ENCODE measurements around the gene MEAF6.
"Not testable (repeated sequence)": the region's sequence is repeated elsewhere in the genome, so short reads cannot be mapped to it uniquely, and the experiment has no call there.

Gene MEAF6

DNA sequence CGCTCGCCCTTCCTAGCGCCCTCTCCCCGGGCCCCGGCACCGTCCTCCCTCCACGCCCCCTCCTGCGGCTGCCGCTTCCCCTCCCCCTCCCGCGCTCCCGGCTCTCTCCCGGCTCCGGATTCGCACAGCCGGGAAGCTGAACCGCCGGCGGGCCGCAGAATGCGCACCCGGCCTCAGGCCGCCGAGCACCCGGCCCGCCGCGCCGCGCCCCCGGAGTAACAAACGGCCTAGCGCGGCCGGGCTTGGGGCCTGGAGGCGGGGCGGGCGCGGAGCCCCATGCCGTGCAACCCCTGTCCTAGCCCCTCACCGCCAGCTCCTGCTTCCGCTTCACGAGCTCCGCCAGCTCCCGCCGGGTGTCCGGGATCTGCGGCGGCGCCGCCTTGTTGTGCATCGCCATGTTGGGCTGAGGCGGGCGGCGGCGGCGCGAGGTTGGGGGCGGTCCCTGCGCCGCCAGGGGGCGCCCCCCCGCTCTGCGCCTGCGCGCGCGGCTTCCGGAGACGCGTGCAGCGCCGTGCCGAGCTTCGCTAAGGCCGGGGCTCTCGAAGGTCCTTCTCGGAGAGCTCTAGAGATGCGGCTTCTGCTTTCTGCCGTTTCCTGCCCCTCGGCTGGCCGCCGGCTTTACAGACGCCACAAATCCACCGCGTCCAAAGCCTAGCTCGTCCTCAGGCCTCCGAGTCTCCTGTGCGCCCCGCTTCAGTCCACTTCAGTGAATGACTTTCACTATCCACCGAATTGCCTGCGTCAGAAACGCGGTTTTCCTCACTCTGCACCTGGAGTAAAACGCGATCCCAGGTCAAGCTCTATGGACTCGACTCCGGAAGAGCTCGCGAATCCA, at the start of gene MEAF6:
Gene MEAF6, minus strand, starts transcription at position 417 of the 835 bp plus-strand sequence. Its CDS starts 20 bp downstream, at position 397.
- TF ChIP-seq TARDBP (IDR thresholded peaks at IDR 0.05), result no peak
- peak; percentile 12; the same call in 1 of the 2 replicates for TF ChIP-seq FOXM1 (IDR thresholded peaks at IDR 0.05; ENCODE audit: borderline replicate concordance)
- 0 out of 2 replicates have a peak, but pooled peaks have one; percentile 31 for TF ChIP-seq ARNT (IDR thresholded peaks at IDR 0.05)
- TF ChIP-seq SP1 (IDR thresholded peaks at IDR 0.05), result no peak
- TF ChIP-seq BHLHE40 (IDR thresholded peaks at IDR 0.05; ENCODE audit: borderline replicate concordance), result no peak
- peak; percentile 92 for TF ChIP-seq L3MBTL2 (conservative IDR thresholded peaks at IDR 0.05)
- TF ChIP-seq FOXK2 (IDR thresholded peaks at IDR 0.05), result no peak
- TF ChIP-seq CTBP1 (IDR thresholded peaks at IDR 0.05; ENCODE audit: borderline replicate concordance), result no peak
- no peak for TF ChIP-seq ZNF384 (IDR thresholded peaks at IDR 0.05)
- TF ChIP-seq LEF1 (IDR thresholded peaks at IDR 0.05; ENCODE audit: borderline replicate concordance), result 0 out of 2 replicates have a peak, but pooled peaks have one; percentile 52
- POLR2A ChIA-PET, result interaction anchor here (0.8 to 1.9 kb wide), 20 partner anchors 9 to 176 kb away, joined by 3 to 8 read pairs (median 5); partner anchors contain the start of genes DNALI1, SNIP1 and ZC3H12A
- peak; percentile 94 for DNase-seq (ENCODE audit: extremely low spot score)
- CTCF ChIA-PET, result interaction anchor here (0.6 to 1.8 kb wide), 9 partner anchors 10 to 276 kb away, joined by 3 to 9 read pairs (median 3); no protein-coding TSS in a partner anchor

DNA sequence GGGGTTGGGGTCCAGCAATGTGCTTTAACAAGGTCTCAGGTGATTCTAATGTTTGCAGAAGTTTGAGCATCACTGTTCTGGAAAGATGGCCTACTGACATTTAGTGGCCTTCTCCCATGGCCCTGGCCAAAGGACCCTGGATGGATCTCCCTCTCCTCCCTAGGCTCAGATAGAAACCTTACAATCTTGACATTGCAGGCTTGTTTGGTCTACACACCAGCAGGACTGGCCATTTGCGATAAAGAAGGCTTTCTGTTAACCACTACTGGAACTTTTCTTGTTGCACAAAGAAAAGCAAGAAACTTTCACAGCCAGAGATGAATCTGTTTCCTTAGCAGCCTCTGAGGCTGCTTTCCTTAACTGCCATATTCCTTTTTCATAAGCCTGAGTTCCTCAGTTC, 48.4 kb upstream of the MEAF6 start:
- TF ChIP-seq HDGF (IDR thresholded peaks at IDR 0.05; ENCODE audit: borderline replicate concordance) (no peak), SUZ12 (IDR thresholded peaks at IDR 0.05) (no peak), ELF4 (IDR thresholded peaks at IDR 0.05) (no peak), ARNT (IDR thresholded peaks at IDR 0.05) (no peak), PKNOX1 (IDR thresholded peaks at IDR 0.05) (no peak)
- ChIA-PET CTCF (interaction anchor here (0.9 kb wide), 1 partner anchor 119 kb away, joined by 5 read pairs; no protein-coding TSS in a partner anchor), POLR2A (no interaction called here)
- DNase-seq (ENCODE audit: extremely low spot score), result no peak

DNA sequence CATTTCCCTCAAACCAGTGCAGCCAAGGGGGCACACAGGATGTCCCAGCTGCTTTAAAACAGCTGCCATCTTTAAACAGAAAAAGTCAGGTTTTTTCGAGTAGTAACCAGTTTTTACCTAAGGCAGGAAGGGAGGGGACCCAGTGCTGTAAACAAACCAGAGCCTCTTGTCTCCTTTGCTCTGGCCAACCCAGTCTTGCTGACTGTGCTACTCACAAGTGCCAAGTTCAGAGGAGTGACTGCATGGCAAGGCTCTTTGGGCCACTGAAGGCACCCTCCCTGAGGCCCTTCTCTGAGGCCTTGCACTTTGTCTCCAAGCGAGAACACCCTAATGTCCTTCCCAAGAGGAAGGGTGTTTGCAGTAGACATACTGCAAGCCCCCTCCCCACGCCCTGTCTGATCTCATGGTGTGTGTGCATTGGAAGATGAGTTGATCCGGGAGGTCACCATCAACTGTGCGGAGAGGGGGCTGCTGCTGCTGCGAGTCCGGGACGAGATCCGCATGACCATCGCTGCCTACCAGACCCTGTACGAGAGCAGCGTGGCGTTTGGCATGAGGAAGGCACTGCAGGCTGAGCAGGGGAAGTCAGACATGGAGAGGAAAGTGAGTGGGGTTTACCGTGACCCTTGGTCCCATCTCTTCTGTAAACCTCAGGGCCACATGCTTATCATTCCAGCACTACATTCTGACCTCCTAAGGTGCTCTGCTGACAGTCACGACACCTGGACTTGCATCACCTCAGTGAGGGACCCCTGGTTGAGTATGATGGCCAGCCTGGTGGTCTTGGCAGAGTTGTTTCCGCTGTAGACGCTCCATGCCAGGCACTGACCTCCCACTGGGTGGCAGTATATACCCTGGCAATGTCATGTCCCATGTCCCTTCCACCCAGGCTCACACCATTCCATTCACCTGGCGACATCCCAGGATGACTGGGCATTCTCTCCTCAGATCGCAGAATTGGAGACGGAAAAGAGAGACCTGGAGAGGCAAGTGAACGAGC, 46.9 kb upstream of the MEAF6 start:
- TF ChIP-seq ELF4 (IDR thresholded peaks at IDR 0.05) (no peak), NFRKB (IDR thresholded peaks at IDR 0.05) (no peak), ZNF384 (IDR thresholded peaks at IDR 0.05) (no peak), FOXM1 (IDR thresholded peaks at IDR 0.05; ENCODE audit: borderline replicate concordance) (peak; percentile 43; the same call in 1 of the 2 replicates), FOXK2 (IDR thresholded peaks at IDR 0.05) (no peak), TARDBP (IDR thresholded peaks at IDR 0.05) (no peak)
- DNase-seq (ENCODE audit: extremely low spot score), result peak; percentile 50
- CTCF ChIA-PET, result interaction anchor here (0.6 kb wide), 1 partner anchor 113 kb away, joined by 3 read pairs; no protein-coding TSS in a partner anchor
- POLR2A ChIA-PET, result no interaction called here

GRCh38 chr1:37560401-37561132, 46.0 kb upstream of the MEAF6 start:
- CTCF ChIA-PET, result no interaction called here

GRCh38 chr1:37559957-37560379, 45.4 kb upstream of the MEAF6 start:
- POLR2A ChIA-PET; CTCF ChIA-PET; DNase-seq (ENCODE audit: extremely low spot score): not testable (repeated sequence)

More at GRCh38 chr1:37560401-37561132, 46.0 kb upstream of the MEAF6 start:
- no peak for DNase-seq (ENCODE audit: extremely low spot score)
- no peak for TF ChIP-seq L3MBTL2 (conservative IDR thresholded peaks at IDR 0.05)
- no peak for TF ChIP-seq CTBP1 (IDR thresholded peaks at IDR 0.05; ENCODE audit: borderline replicate concordance)
- no peak for TF ChIP-seq SUZ12 (IDR thresholded peaks at IDR 0.05)
- TF ChIP-seq PKNOX1 (IDR thresholded peaks at IDR 0.05), result no peak
- no peak for TF ChIP-seq BHLHE40 (IDR thresholded peaks at IDR 0.05; ENCODE audit: borderline replicate concordance)
- TF ChIP-seq FOXK2 (IDR thresholded peaks at IDR 0.05), result no peak
- TF ChIP-seq NFRKB (IDR thresholded peaks at IDR 0.05), result no peak
- no peak for TF ChIP-seq ELF4 (IDR thresholded peaks at IDR 0.05)
- TF ChIP-seq FOXM1 (IDR thresholded peaks at IDR 0.05; ENCODE audit: borderline replicate concordance), result no peak
- TF ChIP-seq FOXA1 (IDR thresholded peaks at IDR 0.05), result no peak
- no peak for TF ChIP-seq TARDBP (IDR thresholded peaks at IDR 0.05)
- no peak for TF ChIP-seq SP1 (IDR thresholded peaks at IDR 0.05)
- no peak for TF ChIP-seq HDGF (IDR thresholded peaks at IDR 0.05; ENCODE audit: borderline replicate concordance)
- TF ChIP-seq LEF1 (IDR thresholded peaks at IDR 0.05; ENCODE audit: borderline replicate concordance), result no peak
- TF ChIP-seq ARNT (IDR thresholded peaks at IDR 0.05), result no peak
- no peak for TF ChIP-seq ZNF384 (IDR thresholded peaks at IDR 0.05)
- POLR2A ChIA-PET, result no interaction called here

DNA sequence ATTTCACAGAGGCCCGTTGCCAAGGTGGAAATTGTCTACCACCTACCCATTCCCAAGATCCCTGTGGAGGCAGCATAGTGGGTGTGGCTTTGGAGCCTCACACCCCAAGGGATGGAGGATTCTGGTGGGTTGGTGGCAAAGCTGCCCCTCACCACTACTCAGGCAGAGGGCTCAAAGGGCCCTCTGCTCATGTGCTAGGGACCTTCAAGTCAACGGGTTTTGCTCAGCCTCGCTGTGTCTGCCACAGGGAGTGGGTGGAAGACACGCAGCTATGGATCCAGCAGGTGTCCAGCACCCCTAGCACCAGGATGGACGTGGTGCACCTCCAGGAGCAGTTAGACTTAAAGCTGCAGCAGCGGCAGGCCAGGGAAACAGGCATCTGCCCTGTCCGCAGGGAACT, 44.5 kb upstream of the MEAF6 start:
- ChIA-PET CTCF (no interaction called here), POLR2A (no interaction called here)
- TF ChIP-seq ZNF384 (IDR thresholded peaks at IDR 0.05), result no peak
- TF ChIP-seq L3MBTL2 (conservative IDR thresholded peaks at IDR 0.05), result no peak
- no peak for TF ChIP-seq HDGF (IDR thresholded peaks at IDR 0.05; ENCODE audit: borderline replicate concordance)
- no peak for TF ChIP-seq SP1 (IDR thresholded peaks at IDR 0.05)
- TF ChIP-seq FOXA1 (IDR thresholded peaks at IDR 0.05), result no peak
- TF ChIP-seq TARDBP (IDR thresholded peaks at IDR 0.05), result no peak
- no peak for TF ChIP-seq SUZ12 (IDR thresholded peaks at IDR 0.05)
- no peak for TF ChIP-seq ELF4 (IDR thresholded peaks at IDR 0.05)
- no peak for TF ChIP-seq FOXM1 (IDR thresholded peaks at IDR 0.05; ENCODE audit: borderline replicate concordance)
- TF ChIP-seq ARNT (IDR thresholded peaks at IDR 0.05), result no peak
- TF ChIP-seq FOXK2 (IDR thresholded peaks at IDR 0.05), result no peak
- no peak for TF ChIP-seq CTBP1 (IDR thresholded peaks at IDR 0.05; ENCODE audit: borderline replicate concordance)
- no peak for TF ChIP-seq BHLHE40 (IDR thresholded peaks at IDR 0.05; ENCODE audit: borderline replicate concordance)
- TF ChIP-seq NFRKB (IDR thresholded peaks at IDR 0.05), result no peak
- TF ChIP-seq LEF1 (IDR thresholded peaks at IDR 0.05; ENCODE audit: borderline replicate concordance), result no peak
- TF ChIP-seq PKNOX1 (IDR thresholded peaks at IDR 0.05), result no peak
- no peak for DNase-seq (ENCODE audit: extremely low spot score)
